Measurements from ENCODE around the gene ARAP2. TPM values are rescaled to one million over a fixed set of nuclear protein-coding genes. Genes with fewer than 3 reads are reported as not detected.

Gene ARAP2
- total RNA-seq, 6 experiments from 2014 or later = not detected

GRCh38 chr4:36046026-36046425 lies 198.3 kb downstream of the ARAP2 start:
- no peak for TF ChIP-seq CTCF (IDR thresholded peaks at IDR 0.05)
- DNase-seq = no peak
- H3K27ac Mint-ChIP-seq = no peak overlapping the region
- no peaks in the 10 kb centered on the region for H3K36me3 Mint-ChIP-seq (ENCODE audit: low read depth)
- H3K4me3 Mint-ChIP-seq = no peak overlapping the region
- H3K27me3 Mint-ChIP-seq (ENCODE audit: insufficient read depth) = no peaks in the 10 kb centered on the region
- peaks cover 15% of the 10 kb centered on the region for H3K9me3 Mint-ChIP-seq
- H3K4me1 Mint-ChIP-seq (ENCODE audit: low read depth) = no peaks in the 10 kb centered on the region

DNA sequence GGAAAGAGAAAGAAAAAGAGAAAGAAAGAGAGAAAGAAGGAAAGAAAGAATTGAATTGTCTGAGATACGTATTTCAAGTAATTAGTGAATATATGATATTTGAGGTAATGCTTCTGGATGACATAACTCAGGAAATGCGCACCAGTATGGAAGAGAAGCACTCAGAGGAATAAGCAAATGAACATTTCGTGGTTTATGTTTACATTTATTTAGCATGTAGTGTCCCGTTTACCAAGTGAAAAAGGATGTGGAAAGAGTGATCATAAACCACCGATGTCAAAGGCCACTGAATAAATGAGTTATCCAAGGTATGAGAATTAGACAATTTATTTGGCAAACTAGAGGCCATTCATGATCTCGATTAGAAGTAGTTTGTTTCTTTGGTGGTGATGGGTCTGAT lies 200.4 kb downstream of the ARAP2 start:
- H3K27ac Mint-ChIP-seq = no peak overlapping the region
- H3K27me3 Mint-ChIP-seq (ENCODE audit: insufficient read depth) = no peaks in the 10 kb centered on the region
- no peaks in the 10 kb centered on the region for H3K36me3 Mint-ChIP-seq (ENCODE audit: low read depth)
- no peaks in the 10 kb centered on the region for H3K4me1 Mint-ChIP-seq (ENCODE audit: low read depth)
- no peak overlapping the region for H3K4me3 Mint-ChIP-seq
- no peak for TF ChIP-seq CTCF (IDR thresholded peaks at IDR 0.05)
- peaks cover 37% of the 10 kb centered on the region for H3K9me3 Mint-ChIP-seq
- DNase-seq = no peak

DNA sequence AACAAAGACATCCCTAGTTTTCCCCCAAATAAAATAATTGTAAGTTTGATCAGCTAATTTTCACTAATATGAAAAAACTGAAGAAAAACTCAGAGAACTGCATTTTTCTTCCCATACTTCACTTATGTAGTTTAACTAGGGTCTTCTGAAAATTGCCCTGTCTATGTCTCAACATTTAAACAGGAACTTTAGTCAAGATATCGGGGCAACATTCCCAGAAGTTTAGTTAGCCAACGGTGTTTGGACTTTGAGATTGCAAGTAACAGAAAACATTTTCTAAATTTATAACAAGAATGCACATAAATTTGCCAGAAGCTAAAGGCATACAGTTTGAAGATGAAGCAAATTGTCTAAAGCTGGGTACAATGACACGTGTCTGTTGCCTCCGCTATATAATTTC lies 201.1 kb downstream of the ARAP2 start:
- DNase-seq = no peak
- Mint-ChIP-seq H3K9me3 (peaks cover 38% of the 10 kb centered on the region), H3K27me3 (ENCODE audit: insufficient read depth) (no peaks in the 10 kb centered on the region), H3K36me3 (ENCODE audit: low read depth) (no peaks in the 10 kb centered on the region), H3K27ac (no peak overlapping the region), H3K4me3 (no peak overlapping the region), H3K4me1 (ENCODE audit: low read depth) (no peaks in the 10 kb centered on the region)
- TF ChIP-seq CTCF (IDR thresholded peaks at IDR 0.05) = no peak

GRCh38 chr4:36042122-36042970 lies 202.0 kb downstream of the ARAP2 start:
- H3K4me3 Mint-ChIP-seq = no peak overlapping the region
- no peaks in the 10 kb centered on the region for H3K4me1 Mint-ChIP-seq (ENCODE audit: low read depth)
- no peak for DNase-seq
- H3K27me3 Mint-ChIP-seq (ENCODE audit: insufficient read depth) = no peaks in the 10 kb centered on the region
- TF ChIP-seq CTCF (IDR thresholded peaks at IDR 0.05) = no peak
- H3K36me3 Mint-ChIP-seq (ENCODE audit: low read depth) = no peaks in the 10 kb centered on the region
- H3K27ac Mint-ChIP-seq = no peak overlapping the region
- H3K9me3 Mint-ChIP-seq = peaks cover 42% of the 10 kb centered on the region

- H3K4me3 Mint-ChIP-seq = no peak overlapping the region
- no peak for DNase-seq
- H3K9me3 Mint-ChIP-seq = peaks cover 39% of the 10 kb centered on the region
- TF ChIP-seq CTCF (IDR thresholded peaks at IDR 0.05) = no peak
- no peaks in the 10 kb centered on the region for H3K27me3 Mint-ChIP-seq (ENCODE audit: insufficient read depth)
- H3K4me1 Mint-ChIP-seq (ENCODE audit: low read depth) = no peaks in the 10 kb centered on the region
- no peaks in the 10 kb centered on the region for H3K36me3 Mint-ChIP-seq (ENCODE audit: low read depth)
- no peak overlapping the region for H3K27ac Mint-ChIP-seq
Observed at GRCh38 chr4:36041340-36041739, 203.0 kb downstream of the ARAP2 start.
